Non-pigmented ciliary epithelial cell (primary cell): ENCODE results near the gene RNF212.

Experiments
- DNase-seq: peaks from one replicate; pipeline ENCODE4 v3.0.0-alpha.2; 2010; ENCODE audit warnings: low read depth

The RNF212 gene

DNA sequence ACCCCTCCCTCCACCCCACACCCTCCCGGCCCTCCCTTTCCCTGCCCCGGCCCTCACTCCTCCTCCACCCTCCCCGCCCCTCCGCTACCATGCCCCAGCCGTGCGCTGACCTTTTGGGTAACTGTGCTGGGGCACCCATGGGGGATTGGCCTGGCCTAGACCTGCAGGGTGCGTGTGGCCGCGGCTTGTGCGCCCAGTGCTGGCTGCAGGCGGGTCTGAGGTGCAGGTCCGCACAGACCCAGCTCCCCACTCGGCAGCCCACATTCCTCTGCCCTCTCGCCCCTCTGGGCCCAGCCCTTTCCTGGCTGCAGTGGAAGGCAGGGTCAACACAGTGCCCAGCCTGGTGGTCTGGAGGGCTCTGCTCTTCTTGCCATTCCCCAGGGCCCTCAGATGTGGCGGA is 77.3 kb downstream of the RNF212 start:
- no peak for DNase-seq

DNA sequence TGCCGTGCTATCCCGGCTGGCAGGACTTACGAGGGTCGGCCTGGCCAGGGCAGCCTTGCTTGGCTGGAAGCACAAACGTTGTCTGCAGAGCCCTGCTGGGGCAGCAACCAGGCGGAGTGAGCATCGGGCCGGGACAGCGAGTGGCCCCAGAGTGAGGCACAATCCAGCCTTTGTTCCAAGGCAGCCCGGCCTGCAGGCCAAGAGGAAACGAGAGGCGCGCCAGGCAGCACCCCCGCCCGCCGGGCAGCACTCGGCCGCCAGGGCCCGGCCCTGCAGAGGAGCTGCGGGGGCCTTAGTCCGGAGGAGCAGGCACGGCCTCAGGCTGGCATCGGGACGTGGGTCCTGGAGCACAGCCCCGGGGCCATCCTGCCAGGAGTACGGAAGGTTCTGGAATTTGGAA is 77.9 kb downstream of the RNF212 start:
- no peak for DNase-seq

DNA sequence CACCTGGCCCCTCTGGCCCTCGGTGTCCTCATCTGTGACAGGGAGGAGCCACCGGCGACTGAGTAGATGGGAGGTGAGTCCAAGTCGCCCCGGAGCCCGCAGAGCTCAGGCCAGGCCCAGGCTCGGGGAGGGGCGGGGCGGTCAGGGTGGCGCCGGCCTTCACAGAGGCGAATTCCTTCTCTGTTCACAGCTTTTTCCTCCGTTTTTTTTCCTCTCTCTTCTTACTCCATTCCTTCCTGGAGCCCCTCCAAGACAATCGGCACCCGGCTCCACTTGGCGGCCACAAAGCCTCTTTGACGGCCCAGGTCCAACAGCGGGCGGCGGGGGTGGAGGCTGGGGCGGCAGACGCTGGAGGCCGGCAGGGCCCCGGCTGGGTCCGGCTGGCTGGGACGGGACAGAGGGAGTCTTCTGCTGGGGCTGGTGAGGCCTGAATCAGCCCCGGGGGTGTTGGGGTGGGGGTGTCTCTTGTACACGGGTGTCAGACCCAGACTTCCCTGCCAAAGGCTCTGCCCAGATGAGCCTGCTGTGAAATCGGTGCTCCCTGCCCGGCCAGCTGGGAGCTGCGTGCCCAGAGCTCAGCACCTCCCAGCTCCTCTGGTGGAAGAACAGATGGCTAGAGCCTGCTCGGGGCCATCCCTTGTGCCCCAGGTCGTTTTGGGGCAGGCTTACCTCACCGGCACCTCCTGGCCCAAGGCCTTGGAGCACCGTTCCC is 79.4 kb downstream of the RNF212 start:
- DNase-seq = no peak

DNA sequence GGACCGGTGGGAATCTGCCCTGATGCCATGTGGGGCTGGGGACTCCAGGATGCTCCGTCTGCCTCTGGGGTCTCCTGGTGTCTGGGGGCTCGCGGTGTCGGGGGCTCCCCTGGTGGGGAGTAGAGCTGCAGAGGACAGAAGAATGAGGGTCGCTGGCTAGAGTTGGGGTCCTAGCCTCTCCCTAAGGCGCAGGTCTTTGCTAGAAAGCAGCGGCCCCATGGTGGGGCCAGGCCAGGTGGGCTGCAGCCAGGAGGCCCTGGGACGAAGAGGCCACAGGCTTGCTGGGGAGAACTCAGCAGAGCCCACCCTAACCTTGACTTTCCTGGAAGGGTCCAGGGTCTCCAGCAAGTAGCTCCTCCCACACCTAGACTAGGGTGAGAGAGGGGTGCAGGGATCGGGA is 80.5 kb downstream of the RNF212 start:
- DNase-seq = no peak

DNA sequence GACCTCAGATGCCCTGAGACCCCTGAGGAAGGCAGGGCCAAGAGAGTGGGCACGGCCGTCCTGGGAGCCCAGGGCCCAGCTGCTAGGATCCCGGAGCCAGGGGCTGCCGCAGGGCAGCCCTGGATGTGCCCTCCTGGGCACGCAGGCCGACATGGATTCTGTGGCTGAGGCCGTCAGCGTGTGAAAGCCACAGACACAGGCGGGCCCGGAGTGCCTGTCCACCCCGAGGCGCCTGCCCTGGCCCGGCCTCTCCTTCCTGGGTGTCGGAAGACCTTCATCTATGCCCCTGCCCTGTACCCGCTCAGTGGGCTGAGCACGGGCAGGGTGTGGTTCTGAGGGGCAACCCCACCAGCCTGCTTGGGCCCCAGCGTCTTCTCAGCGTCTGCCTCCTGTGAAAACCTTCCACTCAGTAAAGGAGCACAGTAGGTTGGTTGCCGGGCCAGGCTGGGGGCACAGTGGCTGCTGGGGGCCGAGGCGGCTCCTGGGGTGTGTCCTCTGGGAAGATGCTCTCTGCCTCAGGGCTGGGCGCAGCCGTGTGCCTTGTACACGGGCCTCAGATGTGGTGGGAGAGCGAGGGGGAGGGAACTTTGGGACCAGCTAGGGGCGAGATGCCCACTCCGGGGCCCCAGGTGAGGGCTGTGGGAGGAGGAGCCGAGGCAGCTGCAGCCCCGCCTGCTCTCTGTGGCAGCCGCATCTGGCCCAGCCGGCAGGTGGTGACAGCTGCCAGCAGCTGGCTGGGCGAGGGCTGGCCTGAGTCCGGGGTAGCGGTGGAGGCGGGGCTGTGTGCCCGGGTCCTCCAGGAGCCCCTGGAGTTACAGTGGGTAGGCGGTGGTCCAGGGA is 81.2 kb downstream of the RNF212 start:
- DNase-seq = no peak

DNA sequence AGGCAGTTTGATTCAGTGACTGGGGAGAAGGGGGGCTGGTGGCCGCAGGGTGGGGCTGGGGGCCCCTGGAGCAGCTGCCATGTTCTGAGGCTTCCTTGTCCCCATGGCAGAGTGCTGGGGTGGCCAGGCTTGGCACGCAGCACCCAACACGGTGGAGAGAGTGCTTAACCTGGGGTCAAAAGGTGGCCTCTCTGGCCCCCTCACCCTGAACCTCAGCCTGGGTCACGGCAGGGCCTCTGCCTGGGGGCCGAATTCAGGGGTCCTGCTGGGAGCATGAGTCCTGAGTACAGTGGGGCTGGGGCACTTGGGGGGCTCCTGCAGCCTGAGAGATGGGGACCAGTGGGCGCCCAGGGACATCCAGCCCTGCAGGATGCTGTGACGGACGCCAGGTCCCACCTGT is 82.0 kb downstream of the RNF212 start:
- no peak for DNase-seq

DNA sequence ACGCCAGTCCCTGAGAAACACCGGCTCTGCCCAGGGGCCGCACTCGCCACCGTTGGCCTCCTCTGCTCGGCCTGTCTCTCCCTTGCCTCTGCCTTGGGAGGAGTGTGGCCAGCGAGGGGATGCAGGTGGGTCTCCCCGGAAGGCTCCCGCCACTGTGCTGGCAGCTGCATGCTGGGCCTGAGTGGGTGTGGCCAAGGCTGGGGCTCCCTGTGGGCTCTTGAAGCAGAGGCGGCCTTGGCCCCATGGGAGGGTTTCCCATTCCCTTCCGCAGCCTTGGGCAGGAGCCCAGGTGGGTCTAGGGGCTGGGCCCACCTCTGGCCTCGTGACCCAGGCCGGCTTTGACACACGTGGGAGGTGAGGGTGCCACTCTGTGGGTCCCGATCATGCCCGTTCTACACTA is 82.8 kb downstream of the RNF212 start:
- no peak for DNase-seq

DNA sequence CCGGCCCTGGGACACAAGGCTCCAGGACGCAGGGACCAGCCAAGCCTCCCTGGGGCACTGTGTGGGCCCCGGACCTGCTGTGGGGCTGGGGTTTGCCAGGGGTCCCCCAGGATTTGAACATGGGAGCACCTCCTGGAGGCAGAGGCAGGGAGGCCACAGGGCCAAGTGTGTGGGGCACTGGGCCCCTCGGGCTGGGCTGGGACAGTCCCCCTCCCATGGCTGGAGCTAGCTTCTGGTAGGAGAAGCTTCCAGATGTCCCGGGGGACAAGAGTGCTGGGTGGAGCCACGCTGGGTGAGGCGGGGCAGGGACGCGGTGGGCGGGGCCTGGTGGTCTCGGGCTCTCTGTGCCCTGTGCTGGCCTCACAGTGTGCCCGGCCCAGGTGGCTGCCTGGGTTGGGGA is 83.3 kb downstream of the RNF212 start:
- no peak for DNase-seq

DNA sequence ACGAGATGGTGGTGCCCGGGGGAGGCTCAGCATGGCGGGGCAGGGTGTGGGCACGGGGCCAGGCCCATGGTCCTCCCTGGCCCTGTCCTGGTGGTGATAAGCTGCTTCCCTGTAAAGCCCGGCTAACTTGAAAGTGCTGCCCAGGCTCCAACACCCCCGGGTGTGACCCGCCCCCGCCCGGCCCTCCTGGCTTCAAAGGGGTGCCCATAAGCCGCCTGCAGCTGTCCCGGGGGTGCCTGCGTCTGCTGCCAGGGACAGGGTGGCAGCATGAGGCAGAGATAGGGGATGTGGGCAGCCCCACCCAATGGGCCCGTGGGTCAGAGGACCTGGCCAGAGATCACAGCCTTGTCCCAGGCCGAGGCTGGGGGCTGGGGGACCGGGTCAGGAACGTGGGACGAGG is 83.8 kb downstream of the RNF212 start:
- DNase-seq = no peak

DNA sequence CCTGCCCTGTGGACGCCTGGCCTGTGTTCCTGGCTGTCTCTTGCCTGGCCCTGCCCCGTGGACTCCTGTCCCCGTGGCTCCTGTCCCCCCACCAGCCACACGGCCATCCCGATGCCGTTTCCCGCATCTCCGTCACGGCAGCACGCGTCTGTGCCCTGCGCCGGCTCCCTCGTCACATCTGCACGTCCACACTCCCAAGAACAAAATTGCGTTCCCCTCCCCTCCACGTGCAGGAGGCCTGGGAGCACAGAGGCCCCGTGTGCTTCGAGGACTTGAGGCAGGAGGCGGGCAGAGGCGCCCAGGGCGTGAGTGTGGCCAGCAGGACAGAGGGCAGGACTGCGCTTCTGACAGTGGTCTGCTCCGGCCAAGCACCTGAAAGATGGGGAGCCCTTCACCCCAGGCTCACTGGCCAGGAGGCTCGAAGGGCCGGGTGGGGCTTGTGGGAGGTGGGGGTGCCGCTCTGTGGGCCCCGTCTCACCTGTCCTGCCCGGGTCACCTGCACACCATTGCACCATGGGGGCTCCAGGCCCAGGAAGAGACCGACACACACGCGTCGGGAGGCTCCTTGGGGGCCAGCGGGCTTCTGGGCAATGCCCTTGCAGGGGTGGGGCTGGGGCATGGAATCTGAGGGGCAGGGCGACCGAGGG is 84.7 kb downstream of the RNF212 start:
- no peak for DNase-seq

DNA sequence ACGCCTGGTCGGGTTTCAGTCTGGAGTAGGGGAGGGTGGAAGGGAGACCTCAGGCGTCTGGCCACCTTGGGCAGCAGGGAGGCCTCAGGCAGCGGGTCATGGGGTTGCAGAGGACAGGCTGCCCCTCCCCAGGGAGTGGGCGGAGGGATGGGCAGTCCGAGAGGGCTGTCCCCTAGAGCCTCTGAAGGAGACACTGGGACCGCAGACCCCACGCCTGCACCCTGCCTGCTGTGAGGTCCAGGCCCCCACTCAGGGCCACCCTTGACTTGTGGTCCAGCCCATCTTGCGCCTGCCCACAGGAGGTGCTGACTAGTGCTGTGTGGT is 85.5 kb downstream of the RNF212 start:
- DNase-seq = no peak

DNA sequence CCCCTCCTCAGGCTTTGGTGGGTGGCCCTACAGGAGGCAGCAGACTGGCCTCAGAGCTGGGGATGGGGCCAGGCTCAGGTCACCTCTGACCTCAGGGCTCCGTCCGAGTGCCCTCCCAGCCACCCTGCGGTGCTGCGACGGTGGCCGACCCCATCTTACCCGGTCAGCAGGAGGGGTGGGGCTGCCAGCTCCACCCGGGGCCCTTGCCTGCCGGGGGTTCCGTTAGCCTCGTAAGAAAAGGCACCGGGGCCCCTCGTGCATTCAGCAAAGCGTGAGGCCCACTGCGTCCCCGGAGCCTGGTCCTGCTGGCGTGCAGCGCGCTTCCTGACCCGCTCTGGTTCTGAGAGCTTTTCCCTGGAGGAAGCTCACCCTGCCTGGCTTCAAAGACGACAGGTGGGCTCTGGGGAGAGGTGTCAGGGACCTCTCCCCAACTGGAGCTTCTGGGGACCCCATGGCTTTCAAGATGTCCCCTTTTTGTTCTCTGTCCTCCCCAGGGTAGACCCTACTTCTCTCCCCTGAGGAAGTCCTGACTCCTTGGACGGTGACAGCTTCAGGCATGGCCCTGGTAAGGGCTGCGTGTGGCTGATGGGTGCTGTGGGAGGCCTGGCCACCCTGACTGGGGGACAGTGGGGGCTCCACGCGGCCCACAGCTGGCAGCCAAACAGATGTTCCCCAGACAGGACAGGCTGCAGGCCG is 86.0 kb downstream of the RNF212 start:
- DNase-seq = no peak

DNA sequence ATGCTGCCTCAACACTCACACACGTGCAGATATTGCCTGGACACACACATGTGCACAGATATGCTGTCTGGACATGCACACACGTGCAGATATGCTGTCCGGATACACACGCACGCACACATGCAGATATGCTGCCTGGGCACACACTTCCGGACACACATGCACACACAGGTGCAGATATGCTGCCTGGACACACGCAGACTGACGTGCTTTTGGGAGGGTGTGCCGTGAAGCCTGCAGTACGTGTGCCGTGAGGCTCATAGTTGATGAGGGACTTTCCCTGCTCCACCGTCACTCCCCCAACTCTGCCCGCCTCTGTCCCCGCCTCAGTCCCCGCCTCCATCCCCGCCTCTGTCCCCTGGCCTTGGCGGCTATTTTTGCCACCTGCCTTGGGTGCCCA is 87.2 kb downstream of the RNF212 start:
- no peak for DNase-seq

DNA sequence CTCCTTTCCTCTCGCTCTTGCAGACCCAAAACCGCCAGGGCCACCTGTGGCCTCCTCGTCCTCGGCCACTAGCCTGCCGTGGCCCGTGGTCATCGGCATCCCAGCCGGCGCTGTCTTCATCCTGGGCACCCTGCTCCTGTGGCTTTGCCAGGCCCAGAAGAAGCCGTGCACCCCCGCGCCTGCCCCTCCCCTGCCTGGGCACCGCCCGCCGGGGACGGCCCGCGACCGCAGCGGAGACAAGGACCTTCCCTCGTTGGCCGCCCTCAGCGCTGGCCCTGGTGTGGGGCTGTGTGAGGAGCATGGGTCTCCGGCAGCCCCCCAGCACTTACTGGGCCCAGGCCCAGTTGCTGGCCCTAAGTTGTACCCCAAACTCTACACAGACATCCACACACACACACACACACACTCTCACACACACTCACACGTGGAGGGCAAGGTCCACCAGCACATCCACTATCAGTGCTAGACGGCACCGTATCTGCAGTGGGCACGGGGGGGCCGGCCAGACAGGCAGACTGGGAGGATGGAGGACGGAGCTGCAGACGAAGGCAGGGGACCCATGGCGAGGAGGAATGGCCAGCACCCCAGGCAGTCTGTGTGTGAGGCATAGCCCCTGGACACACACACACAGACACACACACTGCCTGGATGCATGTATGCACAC is 88.3 kb downstream of the RNF212 start:
- DNase-seq = no peak

DNA sequence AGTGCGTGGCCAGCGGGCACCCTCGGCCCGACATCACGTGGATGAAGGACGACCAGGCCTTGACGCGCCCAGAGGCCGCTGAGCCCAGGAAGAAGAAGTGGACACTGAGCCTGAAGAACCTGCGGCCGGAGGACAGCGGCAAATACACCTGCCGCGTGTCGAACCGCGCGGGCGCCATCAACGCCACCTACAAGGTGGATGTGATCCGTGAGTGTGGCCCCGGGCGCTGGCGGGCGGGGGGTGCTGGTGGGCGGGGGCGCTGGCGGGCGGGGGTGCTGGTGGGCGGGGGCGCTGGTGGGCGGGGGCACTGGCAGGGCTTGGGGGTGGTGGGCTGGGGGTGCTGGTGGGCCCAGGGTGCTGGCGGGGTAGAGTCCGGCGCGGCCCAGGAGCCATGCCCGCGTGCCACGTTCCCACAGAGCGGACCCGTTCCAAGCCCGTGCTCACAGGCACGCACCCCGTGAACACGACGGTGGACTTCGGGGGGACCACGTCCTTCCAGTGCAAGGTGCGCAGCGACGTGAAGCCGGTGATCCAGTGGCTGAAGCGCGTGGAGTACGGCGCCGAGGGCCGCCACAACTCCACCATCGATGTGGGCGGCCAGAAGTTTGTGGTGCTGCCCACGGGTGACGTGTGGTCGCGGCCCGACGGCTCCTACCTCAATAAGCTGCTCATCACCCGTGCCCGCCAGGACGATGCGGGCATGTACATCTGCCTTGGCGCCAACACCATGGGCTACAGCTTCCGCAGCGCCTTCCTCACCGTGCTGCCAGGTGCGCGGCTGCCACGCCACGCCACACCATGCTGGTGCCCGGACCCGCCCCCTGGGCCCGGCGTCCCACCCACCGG is 89.2 kb downstream of the RNF212 start:
- no peak for DNase-seq

DNA sequence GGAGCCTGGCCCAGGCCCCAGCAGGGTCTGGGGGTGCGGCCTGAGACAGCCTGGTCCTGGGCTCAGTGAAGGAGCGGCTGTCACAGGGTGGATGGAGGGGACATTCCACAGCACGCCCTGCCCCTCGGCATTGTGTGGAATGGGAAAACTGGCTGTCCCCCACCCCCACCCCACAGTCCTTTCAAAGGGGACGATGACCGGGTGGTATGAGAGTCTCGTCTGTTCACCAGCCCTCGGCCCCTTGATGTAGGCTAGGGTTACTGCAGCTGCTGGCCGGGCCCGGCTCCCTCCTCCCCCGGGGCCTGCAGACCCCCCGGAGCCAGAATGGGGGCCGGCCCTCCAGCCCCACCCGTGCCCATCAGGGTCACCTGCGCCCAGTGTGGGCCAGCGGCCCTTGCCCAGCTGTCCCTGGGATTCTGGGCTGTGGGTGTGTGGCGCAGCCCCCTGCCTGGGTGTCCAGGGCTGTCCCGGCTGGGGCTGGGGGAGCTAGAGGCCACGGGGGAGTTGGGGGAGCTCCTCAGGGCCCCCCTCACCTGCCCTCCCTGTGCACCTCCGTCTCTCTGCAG is 90.2 kb downstream of the RNF212 start:
- no peak for DNase-seq

DNA sequence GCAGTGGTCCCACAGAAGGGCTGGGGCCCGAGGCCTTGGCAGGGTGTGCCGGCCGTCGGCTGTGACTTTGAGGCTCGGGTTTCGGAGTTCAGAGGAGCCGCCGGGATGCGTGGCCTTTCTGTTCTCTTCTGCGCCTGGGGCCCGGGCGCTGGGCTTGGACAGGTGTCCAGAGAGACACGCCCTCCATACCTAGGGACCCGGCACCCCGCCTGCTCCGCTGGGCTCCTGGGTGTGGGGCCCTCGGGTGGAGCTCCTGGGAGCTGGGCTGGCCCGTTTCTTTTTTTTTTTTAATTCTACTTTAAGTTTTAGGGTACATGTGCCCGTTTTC is 90.7 kb downstream of the RNF212 start:
- DNase-seq = no peak

DNA sequence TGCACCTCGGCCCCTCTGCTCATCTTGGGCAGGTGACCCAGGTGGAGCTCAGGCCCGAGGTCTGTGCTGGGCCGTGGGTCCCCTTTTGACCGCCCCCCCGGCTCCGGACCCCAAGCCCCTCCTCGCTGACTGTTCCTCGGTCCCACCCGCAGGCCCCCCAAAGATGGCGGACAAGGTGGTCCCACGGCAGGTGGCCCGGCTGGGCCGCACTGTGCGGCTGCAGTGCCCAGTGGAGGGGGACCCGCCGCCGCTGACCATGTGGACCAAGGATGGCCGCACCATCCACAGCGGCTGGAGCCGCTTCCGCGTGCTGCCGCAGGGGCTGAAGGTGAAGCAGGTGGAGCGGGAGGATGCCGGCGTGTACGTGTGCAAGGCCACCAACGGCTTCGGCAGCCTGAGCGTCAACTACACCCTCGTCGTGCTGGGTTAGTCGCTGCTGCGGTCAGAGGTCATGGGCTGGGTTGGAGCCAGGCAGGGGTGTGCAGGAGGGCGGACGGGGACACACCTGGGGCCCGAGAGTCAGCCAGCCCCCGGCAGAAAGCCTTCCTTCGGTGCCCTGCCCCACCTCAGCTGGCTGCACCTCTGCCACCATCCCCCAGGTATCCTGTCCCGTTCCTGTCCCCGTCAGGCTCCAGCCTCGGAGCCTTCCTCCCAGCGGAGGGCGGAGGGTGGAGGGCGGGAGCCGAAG is 91.2 kb downstream of the RNF212 start:
- DNase-seq = no peak
